ENCODE data around the gene SKIL.

The SKIL gene

GRCh38 chr3:170424879-170425278, 67.4 kb downstream of the SKIL start:
- Histone ChIP-seq H3K4me2 (ENCODE audit: low read length) (no peak overlapping the region), H2AFZ (ENCODE audit: low read length) (no peak overlapping the region), H3K79me2 (ENCODE audit: insufficient read depth, low read length) (no peaks in the 10 kb centered on the region), H3F3A (ENCODE audit: insufficient read depth, low read length) (no peaks in the 10 kb centered on the region), H3K9ac (ENCODE audit: low read length) (no peak overlapping the region), H3K36me3 (ENCODE audit: insufficient read depth, low read length) (no peaks in the 10 kb centered on the region), H3K27ac (ENCODE audit: low read depth, low read length, poor library complexity, severe bottlenecking) (no peak overlapping the region), H3K9me2 (ENCODE audit: low read depth, low read length) (no peaks in the 10 kb centered on the region), H3K4me1 (ENCODE audit: insufficient read depth, low read length, severe bottlenecking) (no peaks in the 10 kb centered on the region), H3K9me3 (ENCODE audit: low read length) (no peaks in the 10 kb centered on the region), H3K27me3 (ENCODE audit: insufficient read depth, low read length) (0 out of 2 replicates have a peak, but pooled peaks cover 3% of the 10 kb centered on the region), H4K20me1 (ENCODE audit: insufficient read depth, low read length) (no peaks in the 10 kb centered on the region), H3K4me3 (ENCODE audit: low read depth, low read length, poor library complexity, severe bottlenecking) (no peak overlapping the region)
- TF ChIP-seq EZH2 (IDR thresholded peaks at IDR 0.05; ENCODE audit: borderline replicate concordance, low read length) (no peak), CTCF (IDR thresholded peaks at IDR 0.05; ENCODE audit: low read length) (no peak)

- Histone ChIP-seq H3K36me3 (ENCODE audit: insufficient read depth, low read length) (no peaks in the 10 kb centered on the region), H3K9me3 (ENCODE audit: low read length) (no peaks in the 10 kb centered on the region), H3K27ac (ENCODE audit: low read depth, low read length, poor library complexity, severe bottlenecking) (no peak overlapping the region), H3K4me1 (ENCODE audit: insufficient read depth, low read length, severe bottlenecking) (no peaks in the 10 kb centered on the region), H2AFZ (ENCODE audit: low read length) (no peak overlapping the region), H3K9ac (ENCODE audit: low read length) (no peak overlapping the region), H3K4me3 (ENCODE audit: low read depth, low read length, poor library complexity, severe bottlenecking) (no peak overlapping the region), H3K4me2 (ENCODE audit: low read length) (no peak overlapping the region), H3K9me2 (ENCODE audit: low read depth, low read length) (no peaks in the 10 kb centered on the region), H3K27me3 (ENCODE audit: insufficient read depth, low read length) (0 out of 2 replicates have a peak, but pooled peaks cover 3% of the 10 kb centered on the region), H3F3A (ENCODE audit: insufficient read depth, low read length) (no peaks in the 10 kb centered on the region), H4K20me1 (ENCODE audit: insufficient read depth, low read length) (no peaks in the 10 kb centered on the region), H3K79me2 (ENCODE audit: insufficient read depth, low read length) (no peaks in the 10 kb centered on the region)
- TF ChIP-seq CTCF (IDR thresholded peaks at IDR 0.05; ENCODE audit: low read length) (no peak), EZH2 (IDR thresholded peaks at IDR 0.05; ENCODE audit: borderline replicate concordance, low read length) (no peak)
These were observed 68.2 kb downstream of the SKIL start for GRCh38 chr3:170425491-170426239.

- Histone ChIP-seq H3K4me1 (ENCODE audit: insufficient read depth, low read length, severe bottlenecking) (no peaks in the 10 kb centered on the region), H3K4me3 (ENCODE audit: low read depth, low read length, poor library complexity, severe bottlenecking) (no peak overlapping the region), H3K9me3 (ENCODE audit: low read length) (no peaks in the 10 kb centered on the region), H3K9me2 (ENCODE audit: low read depth, low read length) (no peaks in the 10 kb centered on the region), H3K27ac (ENCODE audit: low read depth, low read length, poor library complexity, severe bottlenecking) (no peak overlapping the region), H3K9ac (ENCODE audit: low read length) (no peak overlapping the region), H3K36me3 (ENCODE audit: insufficient read depth, low read length) (no peaks in the 10 kb centered on the region), H2AFZ (ENCODE audit: low read length) (no peak overlapping the region), H4K20me1 (ENCODE audit: insufficient read depth, low read length) (no peaks in the 10 kb centered on the region), H3K79me2 (ENCODE audit: insufficient read depth, low read length) (no peaks in the 10 kb centered on the region), H3K27me3 (ENCODE audit: insufficient read depth, low read length) (0 out of 2 replicates have a peak, but pooled peaks cover 3% of the 10 kb centered on the region), H3K4me2 (ENCODE audit: low read length) (no peak overlapping the region), H3F3A (ENCODE audit: insufficient read depth, low read length) (no peaks in the 10 kb centered on the region)
- TF ChIP-seq CTCF (IDR thresholded peaks at IDR 0.05; ENCODE audit: low read length) = no peak
- no peak for TF ChIP-seq EZH2 (IDR thresholded peaks at IDR 0.05; ENCODE audit: borderline replicate concordance, low read length)
These were observed 68.8 kb downstream of the SKIL start for GRCh38 chr3:170426240-170426797.

Data from OCI-LY1 (cell line).